T-helper 17 cell (primary cell): ENCODE results near the gene AKIRIN1. TPM values are rescaled to one million over a fixed set of nuclear protein-coding genes. Genes with fewer than 3 reads are reported as not detected.
A peak's percentile ranks its signal among the peaks of the same experiment; 100 is the strongest.
"Not testable (repeated sequence)": the region's sequence is repeated elsewhere in the genome, so short reads cannot be mapped to it uniquely, and the experiment has no call there.

Experiments
- ATAC-seq: fragments of 150-1000 bp; cut with Tn5 transposase; 2 replicates; pipeline ENCODE4 v1.10.0; 2021; ENCODE audit warnings: mild to moderate bottlenecking, moderate library complexity
- DNase-seq, 3 donors: peaks; one replicate each; pipeline versions ENCODE4 v3.0.0 to v3.0.0-alpha.2; 2020 to 2021
- H3K9me3 ChIP-seq: one replicate; pipeline ENCODE4 v1.7.0; 2013; ENCODE audit warnings: low read length, mild to moderate bottlenecking; ENCODE audit not compliant: control insufficient read depth, poor library complexity, severe bottlenecking
- H3K27ac Mint-ChIP-seq: one replicate; pipeline ENCODE4 v1.8.0; 2022; ENCODE audit warnings: mild to moderate bottlenecking, moderate library complexity, mixed read lengths
- H3K27me3 Mint-ChIP-seq: one replicate; pipeline ENCODE4 v1.8.0; 2022; ENCODE audit warnings: mixed read lengths
- H3K36me3 Mint-ChIP-seq: one replicate; pipeline ENCODE4 v1.8.0; 2022; ENCODE audit warnings: low read depth, mixed read lengths
- H3K4me1 Mint-ChIP-seq: one replicate; pipeline ENCODE4 v1.8.0; 2022; ENCODE audit warnings: mild to moderate bottlenecking, mixed read lengths
- H3K4me3 Mint-ChIP-seq: one replicate; pipeline ENCODE4 v1.8.0; 2022; ENCODE audit warnings: mild to moderate bottlenecking, moderate library complexity, mixed read lengths
- total RNA-seq, 4 donors: library from RNA in 2 of 4; stranded (reverse) in 2 of 4; gene quantifications; one replicate each; pipeline ENCODE4 v1.2.3 and lab custom pipeline; 2022 to 2026

AKIRIN1 gene
- total RNA-seq, 2 donors from 2014 or later = 74.2 to 82.1 TPM

DNA sequence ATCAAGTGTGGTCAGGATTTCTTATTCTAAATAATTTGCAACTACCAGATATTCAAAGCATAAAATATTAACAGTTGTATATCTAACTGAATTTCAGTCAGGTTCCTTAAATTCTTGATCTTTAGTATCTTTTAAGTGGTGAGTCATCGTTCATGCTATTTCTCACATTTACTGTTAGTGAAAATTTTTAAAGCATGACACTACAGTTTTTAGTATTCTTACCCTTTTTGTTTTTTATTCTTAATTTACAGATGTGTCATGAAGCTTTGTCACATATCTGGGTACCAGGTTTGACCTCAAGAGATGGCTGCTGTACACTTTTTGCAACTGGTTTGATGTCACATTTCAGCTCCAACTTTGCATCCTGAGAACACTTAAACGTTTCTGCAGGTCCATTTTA lies 12.7 kb downstream of the AKIRIN1 start:
- DNase-seq (no peak), ATAC-seq (no peak)
- no peaks in the 10 kb centered on the region for H3K9me3 ChIP-seq
- H3K4me3 Mint-ChIP-seq = no peak overlapping the region
- H3K27ac Mint-ChIP-seq = peak overlapping the region; percentile 39
- H3K36me3 Mint-ChIP-seq = peaks cover 8% of the 10 kb centered on the region
- no peaks in the 10 kb centered on the region for H3K27me3 Mint-ChIP-seq
- H3K4me1 Mint-ChIP-seq = peaks cover 19% of the 10 kb centered on the region

DNA sequence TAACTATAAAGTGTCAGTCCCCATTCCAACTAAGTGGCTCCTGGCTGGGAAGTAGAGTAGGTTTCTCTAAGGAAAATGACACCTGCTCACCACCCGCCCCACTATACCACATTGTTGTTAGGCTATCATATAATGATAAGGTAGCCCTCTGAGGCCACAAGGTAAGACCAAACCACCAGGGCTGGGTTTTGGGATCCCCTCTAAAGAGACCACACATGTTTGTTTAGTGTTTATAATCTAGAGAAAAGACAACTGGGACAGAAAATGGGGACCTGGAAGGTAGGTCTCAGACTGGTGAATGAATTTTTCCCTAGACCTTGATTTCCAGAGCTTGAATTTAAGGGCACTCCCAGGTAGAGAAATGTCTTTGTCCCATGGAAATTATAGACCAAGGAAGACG lies 15.2 kb downstream of the AKIRIN1 start:
- no peak for ATAC-seq
- Mint-ChIP-seq H3K27me3 (no peaks in the 10 kb centered on the region), H3K36me3 (peaks cover 5% of the 10 kb centered on the region), H3K4me3 (no peak overlapping the region), H3K27ac (peak overlapping the region; percentile 54), H3K4me1 (peaks cover 11% of the 10 kb centered on the region)
- DNase-seq = no peak
- H3K9me3 ChIP-seq = no peaks in the 10 kb centered on the region

DNA sequence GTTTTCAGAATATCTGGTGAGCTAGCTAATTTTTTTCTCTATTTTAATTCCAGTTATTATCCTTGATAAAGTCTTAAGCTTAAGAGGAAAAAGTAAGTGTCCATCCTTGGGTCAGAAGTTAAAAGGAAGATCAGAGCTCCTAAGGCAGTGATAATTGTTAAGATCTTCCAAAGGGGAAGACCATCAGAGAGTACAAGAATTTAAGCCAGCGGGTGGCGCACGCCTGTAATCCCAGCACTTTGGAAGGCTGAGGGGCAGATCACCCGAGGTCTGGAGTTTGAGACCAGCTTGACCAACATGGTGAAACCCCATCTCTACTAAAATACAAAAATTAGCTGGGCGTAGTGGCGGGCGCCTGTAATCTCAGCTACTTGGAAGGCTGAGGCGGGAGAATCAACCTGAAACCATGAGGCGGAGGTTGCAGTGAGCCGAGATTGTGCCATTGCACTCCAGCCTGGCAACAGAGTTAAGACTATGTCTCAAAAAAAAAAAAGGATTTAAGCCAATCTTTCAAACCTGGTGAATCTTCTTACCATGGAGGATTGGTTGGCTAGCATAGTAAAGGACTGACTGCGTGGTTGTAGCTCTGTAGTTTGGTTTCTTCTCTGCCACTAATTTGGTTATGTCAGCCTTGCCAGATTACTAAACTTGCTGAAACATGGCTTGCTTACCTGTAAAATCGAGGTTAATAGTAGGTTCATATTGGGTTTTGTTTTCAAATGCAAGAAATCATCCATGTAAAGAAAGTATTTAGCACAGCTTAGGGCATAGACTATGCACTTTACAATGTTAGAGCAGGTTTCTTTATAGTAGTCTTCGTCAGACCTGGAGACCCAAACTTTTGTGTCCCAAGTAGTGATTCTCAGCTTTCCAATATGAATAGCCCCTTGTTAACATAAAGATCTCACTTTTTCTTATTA lies 15.9 kb downstream of the AKIRIN1 start:
- no peak for ATAC-seq
- Mint-ChIP-seq H3K4me1 (peaks cover 7% of the 10 kb centered on the region), H3K27ac (peak overlapping the region; percentile 54), H3K27me3 (no peaks in the 10 kb centered on the region), H3K36me3 (peaks cover 4% of the 10 kb centered on the region), H3K4me3 (no peak overlapping the region)
- no peak for DNase-seq
- no peaks in the 10 kb centered on the region for H3K9me3 ChIP-seq

DNA sequence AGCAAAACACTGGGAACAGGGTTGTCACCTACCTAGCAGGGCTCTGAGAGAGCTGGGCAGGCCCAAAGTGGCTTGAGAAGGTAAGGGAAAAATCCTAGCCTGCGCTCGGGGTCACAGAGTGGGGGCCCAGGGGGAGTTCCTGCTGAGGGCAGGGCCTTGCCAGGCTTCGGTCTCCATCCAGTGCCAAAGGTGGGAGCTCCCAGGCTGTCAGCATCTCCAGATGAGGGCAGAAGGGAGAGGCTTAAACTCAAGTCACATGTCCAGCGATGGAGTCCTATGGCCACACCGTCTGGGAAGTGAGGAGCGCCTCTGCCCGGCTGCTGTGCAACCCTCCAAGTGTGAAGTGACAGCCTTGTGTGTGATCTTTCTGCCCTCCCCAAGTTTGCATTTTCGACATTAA lies 23.9 kb downstream of the AKIRIN1 start:
- H3K9me3 ChIP-seq, H3K4me1 Mint-ChIP-seq, DNase-seq, H3K36me3 Mint-ChIP-seq, ATAC-seq, H3K4me3 Mint-ChIP-seq, H3K27ac Mint-ChIP-seq, H3K27me3 Mint-ChIP-seq: not testable (repeated sequence)

GRCh38 chr1:39016604-39017171 lies 25.6 kb downstream of the AKIRIN1 start:
- Mint-ChIP-seq H3K27ac (peak overlapping the region; percentile 81), H3K36me3 (peaks cover 3% of the 10 kb centered on the region), H3K4me1 (peaks cover 6% of the 10 kb centered on the region), H3K4me3 (no peak overlapping the region), H3K27me3 (no peaks in the 10 kb centered on the region)
- no peaks in the 10 kb centered on the region for H3K9me3 ChIP-seq
- ATAC-seq = no peak
- no peak for DNase-seq

DNA sequence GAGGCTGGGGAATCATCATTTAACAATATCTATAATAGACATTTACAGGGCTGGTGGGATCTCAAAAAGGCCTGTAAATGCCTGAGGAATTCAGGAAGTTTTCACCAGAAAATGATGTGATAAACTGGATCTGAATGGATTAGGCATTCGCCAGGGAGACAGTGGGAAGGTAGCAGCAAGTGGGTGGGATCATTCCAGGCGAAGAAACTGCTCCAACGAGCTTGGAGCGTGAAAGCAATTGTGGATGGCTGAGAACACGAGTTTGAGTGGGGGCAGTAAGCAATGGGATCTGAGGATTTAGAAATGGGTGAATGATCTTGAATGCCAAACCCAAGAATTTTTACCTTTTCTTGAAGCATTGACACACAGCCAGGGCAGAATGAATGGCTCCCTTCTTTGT lies 26.2 kb downstream of the AKIRIN1 start:
- ATAC-seq = no peak
- peak overlapping the region; percentile 81 for H3K27ac Mint-ChIP-seq

GRCh38 chr1:39020494-39020893 lies 29.4 kb downstream of the AKIRIN1 start:
- H3K9me3 ChIP-seq, DNase-seq, ATAC-seq, H3K4me3 Mint-ChIP-seq, H3K27ac Mint-ChIP-seq, H3K36me3 Mint-ChIP-seq, H3K27me3 Mint-ChIP-seq, H3K4me1 Mint-ChIP-seq: not testable (repeated sequence)

More for the DNA sequence above, 26.2 kb downstream of the AKIRIN1 start:
- peaks cover 6% of the 10 kb centered on the region for H3K4me1 Mint-ChIP-seq
- DNase-seq = no peak
- no peaks in the 10 kb centered on the region for H3K36me3 Mint-ChIP-seq
- no peak overlapping the region for H3K4me3 Mint-ChIP-seq
- no peaks in the 10 kb centered on the region for H3K27me3 Mint-ChIP-seq
- H3K9me3 ChIP-seq = no peaks in the 10 kb centered on the region

DNA sequence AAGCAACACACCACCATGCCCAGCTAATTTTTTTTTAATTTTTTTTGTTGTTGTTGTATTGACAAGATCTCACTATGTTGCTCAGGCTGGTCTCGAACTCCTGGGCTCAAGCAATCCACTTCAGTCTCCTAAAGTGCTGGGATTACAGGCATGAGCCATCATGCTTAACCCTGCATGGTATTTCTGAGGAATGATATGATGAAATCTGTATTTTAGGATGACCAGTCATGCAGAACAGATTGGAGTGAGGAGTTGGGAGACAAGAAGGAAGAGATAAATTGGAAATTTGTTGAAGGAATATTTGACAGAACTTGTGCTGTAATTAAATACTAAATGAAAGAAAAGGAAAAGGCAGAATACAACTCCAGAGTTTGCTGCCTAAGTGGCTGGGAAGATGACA lies 30.4 kb downstream of the AKIRIN1 start:
- peaks cover under 1% of the 10 kb centered on the region for H3K36me3 Mint-ChIP-seq
- no peaks in the 10 kb centered on the region for H3K9me3 ChIP-seq
- H3K4me1 Mint-ChIP-seq = peaks cover 10% of the 10 kb centered on the region
- no peak overlapping the region for H3K4me3 Mint-ChIP-seq
- ATAC-seq = no peak
- H3K27ac Mint-ChIP-seq = no peak overlapping the region
- no peaks in the 10 kb centered on the region for H3K27me3 Mint-ChIP-seq
- no peak for DNase-seq

- H3K9me3 ChIP-seq = no peaks in the 10 kb centered on the region
- Mint-ChIP-seq H3K27ac (no peak overlapping the region), H3K4me1 (peaks cover 16% of the 10 kb centered on the region), H3K27me3 (no peaks in the 10 kb centered on the region), H3K36me3 (peaks cover 3% of the 10 kb centered on the region), H3K4me3 (no peak overlapping the region)
- ATAC-seq (no peak), DNase-seq (no peak)
Observed at GRCh38 chr1:39023140-39023539, 32.1 kb downstream of the AKIRIN1 start.

DNA sequence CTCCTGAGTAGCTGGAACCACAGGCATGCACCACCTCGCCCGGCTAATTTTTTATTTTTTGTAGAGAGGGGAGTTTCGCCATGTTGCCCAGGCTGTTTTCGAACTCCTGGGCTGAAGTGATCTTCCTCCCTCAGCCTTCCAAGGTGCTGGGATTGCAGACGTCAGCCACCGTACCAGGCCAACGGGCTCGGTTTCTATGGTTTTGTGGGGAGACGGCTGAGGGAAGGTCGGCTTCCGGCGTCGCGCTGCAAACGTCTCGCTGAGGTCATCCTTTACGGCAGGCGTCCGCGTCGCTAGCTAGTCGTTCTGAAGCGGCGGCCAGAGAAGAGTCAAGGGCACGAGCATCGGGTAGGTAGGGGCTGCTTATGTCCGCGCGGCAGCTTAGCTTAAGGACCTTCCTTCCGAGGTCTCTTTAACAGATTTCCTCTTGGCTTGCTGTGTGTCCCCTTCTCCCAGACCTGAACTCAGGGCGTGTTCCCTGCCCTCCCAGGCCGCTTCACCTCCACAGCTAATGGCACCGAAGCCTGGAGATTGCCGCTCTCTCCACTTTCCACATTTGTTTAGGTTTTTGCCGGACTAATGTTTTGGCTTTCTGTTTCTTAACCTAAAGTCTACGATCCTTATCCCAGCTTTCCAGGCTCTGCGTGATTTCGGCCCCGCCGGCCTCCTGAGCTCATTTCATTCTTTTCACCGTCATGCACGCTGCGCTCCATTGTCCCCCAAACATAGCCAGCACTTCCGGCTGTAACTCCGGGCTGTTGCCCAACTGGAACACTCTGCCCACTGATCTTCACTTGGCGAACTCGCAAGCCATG lies 35.2 kb downstream of the AKIRIN1 start, which contains the start of gene NDUFS5:
Gene NDUFS5 (plus strand): TSS at position 300 of the 815 bp plus-strand sequence. CDS start 2,375 bp downstream, outside the sequence.
- DNase-seq = peak; percentile 61 to 73 (median 68)
- H3K27ac Mint-ChIP-seq = peak within 1 kb of the TSS; percentile 99
- peaks cover 19% of the 10 kb centered on the region for H3K4me1 Mint-ChIP-seq
- no peaks in the 10 kb centered on the region for H3K27me3 Mint-ChIP-seq
- peak; percentile 96 for ATAC-seq
- H3K4me3 Mint-ChIP-seq = peak within 1 kb of the TSS; percentile 100
- H3K36me3 Mint-ChIP-seq = peaks cover 9% of the 10 kb centered on the region
- H3K9me3 ChIP-seq = no peaks in the 10 kb centered on the region

GRCh38 chr1:39026866-39027507 lies 35.9 kb downstream of the AKIRIN1 start:
- ATAC-seq (no peak), DNase-seq (no peak)
- Mint-ChIP-seq H3K4me1 (peaks cover 21% of the 10 kb centered on the region), H3K36me3 (peaks cover 9% of the 10 kb centered on the region), H3K27me3 (no peaks in the 10 kb centered on the region), H3K4me3 (peak overlapping the region; percentile 100), H3K27ac (peak overlapping the region; percentile 99)
- H3K9me3 ChIP-seq = no peaks in the 10 kb centered on the region

DNA sequence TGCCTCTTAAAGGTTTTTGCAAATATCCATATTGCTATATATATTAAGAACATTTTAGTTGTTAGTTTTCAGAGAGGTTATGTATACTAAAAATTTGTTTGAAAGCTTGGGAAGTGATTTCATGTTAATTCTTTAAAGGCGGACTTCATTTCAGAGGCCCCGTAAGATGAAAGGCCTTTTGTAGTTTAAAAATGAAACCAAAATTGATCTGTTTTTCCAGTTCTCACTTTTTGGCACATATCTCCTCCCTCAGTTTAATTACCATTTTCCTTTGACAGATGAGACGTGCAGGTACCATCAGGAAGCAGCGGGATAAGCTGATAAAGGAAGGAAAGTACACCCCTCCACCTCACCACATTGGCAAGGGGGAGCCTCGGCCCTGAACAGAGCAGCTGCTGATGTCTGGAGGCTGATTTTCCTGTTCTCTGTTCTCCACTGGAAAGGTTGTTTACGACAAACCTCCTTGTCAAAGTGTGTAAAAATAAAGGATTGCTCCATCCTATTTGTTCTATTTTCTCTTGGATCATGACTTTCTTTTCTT lies 43.1 kb downstream of the AKIRIN1 start:
- H3K9me3 ChIP-seq = no peaks in the 10 kb centered on the region
- Mint-ChIP-seq H3K4me3 (peak overlapping the region; percentile 91), H3K27me3 (no peaks in the 10 kb centered on the region), H3K36me3 (peaks cover 9% of the 10 kb centered on the region), H3K4me1 (peaks cover 17% of the 10 kb centered on the region), H3K27ac (peak overlapping the region; percentile 97)
- DNase-seq = no peak
- ATAC-seq = peak; percentile 49
